Eye (tissue), 1 donor: ENCODE results near the gene HMSD.

Experiments used
- DNase-seq: peaks from one replicate; pipeline ENCODE4 v3.0.0-alpha.2; 2015

The HMSD gene

GRCh38 chr18:63960891-63961290 lies 11.8 kb downstream of the HMSD start:
- DNase-seq: no peak

GRCh38 chr18:63961435-63961980 lies 12.4 kb downstream of the HMSD start:
- no peak for DNase-seq

GRCh38 chr18:63962137-63962536 lies 13.0 kb downstream of the HMSD start:
- no peak for DNase-seq

- DNase-seq: peak; percentile 48
These were observed 14.6 kb downstream of the HMSD start for GRCh38 chr18:63963615-63964256.

GRCh38 chr18:63964908-63965307 lies 15.8 kb downstream of the HMSD start:
- DNase-seq: no peak

- DNase-seq: no peak
These were observed 16.7 kb downstream of the HMSD start for GRCh38 chr18:63965716-63966330.

GRCh38 chr18:63969942-63970808 lies 21.1 kb downstream of the HMSD start, which contains the start of gene SERPINB8:
TSS of gene SERPINB8 (plus strand) at chr18:63970081. CDS start at chr18:63978309, 8,228 bp downstream.
- DNase-seq: peak; percentile 98

- DNase-seq: no peak
These were observed 21.7 kb downstream of the HMSD start for GRCh38 chr18:63970809-63971205.

- DNase-seq: peak; percentile 23
These were observed 22.4 kb downstream of the HMSD start for GRCh38 chr18:63971320-63972001.

GRCh38 chr18:63972002-63972376 lies 22.9 kb downstream of the HMSD start:
- no peak for DNase-seq

GRCh38 chr18:63974991-63975390 lies 25.9 kb downstream of the HMSD start:
- DNase-seq: no peak

GRCh38 chr18:63975628-63976027 lies 26.5 kb downstream of the HMSD start:
- no peak for DNase-seq

- no peak for DNase-seq
These were observed 27.9 kb downstream of the HMSD start for GRCh38 chr18:63977040-63977439.

GRCh38 chr18:63979409-63979920 lies 30.4 kb downstream of the HMSD start:
- peak; percentile 91 for DNase-seq

- no peak for DNase-seq
These were observed 30.9 kb downstream of the HMSD start for GRCh38 chr18:63980027-63980426.

GRCh38 chr18:63980896-63981460 lies 31.9 kb downstream of the HMSD start:
- DNase-seq: no peak

GRCh38 chr18:63981719-63982118 lies 32.6 kb downstream of the HMSD start:
- DNase-seq: no peak

- DNase-seq: no peak
These were observed 33.3 kb downstream of the HMSD start for GRCh38 chr18:63982361-63982760.

- no peak for DNase-seq
These were observed 37.8 kb downstream of the HMSD start for GRCh38 chr18:63986885-63987284.

- DNase-seq: no peak
These were observed 38.6 kb downstream of the HMSD start for GRCh38 chr18:63987743-63988142.

- DNase-seq: no peak
These were observed 43.6 kb downstream of the HMSD start for GRCh38 chr18:63992751-63993150.

GRCh38 chr18:63994783-63995399 lies 45.8 kb downstream of the HMSD start:
- peak; percentile 73 for DNase-seq
